Activated gamma-delta T cell treated with anti-CD3 and anti-CD28 coated beads, Interleukin-2, amount 50 U/mL, for 16 hours (primary cell): Measurements from ENCODE around the gene TADA2A.
"Not testable (repeated sequence)": the region's sequence is repeated elsewhere in the genome, so short reads cannot be mapped to it uniquely, and the experiment has no call there.

Experiments
- DNase-seq: peaks from one replicate; pipeline ENCODE4 v3.0.0-alpha.2; 2020; ENCODE audit warnings: low read depth

Gene TADA2A

DNA sequence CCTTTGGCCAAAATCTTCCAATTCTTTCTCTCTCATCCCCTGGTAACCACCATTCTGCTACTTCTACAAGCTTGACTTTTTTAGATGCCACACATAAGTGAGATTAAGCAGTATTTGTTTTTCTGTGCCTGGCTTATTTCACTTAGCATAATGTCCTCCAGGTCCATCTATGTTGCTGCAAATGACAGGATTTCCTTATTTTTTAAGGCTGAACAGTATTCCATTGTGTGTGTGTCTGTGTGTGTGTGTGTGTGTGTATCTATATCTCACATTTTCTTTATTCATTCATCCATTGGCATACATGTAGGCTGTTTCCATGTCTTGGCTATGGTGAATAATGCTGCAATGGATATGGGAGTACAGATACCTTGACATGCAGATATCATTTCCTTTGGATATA is 6.2 kb upstream of the TADA2A start:
- DNase-seq, result no peak

- DNase-seq, result not testable (repeated sequence)
Observed at GRCh38 chr17:37405522-37405921, 1.2 kb upstream of the TADA2A start.

- no peak for DNase-seq
Observed at GRCh38 chr17:37405955-37406634, 591 bp upstream of the TADA2A start.

GRCh38 chr17:37408145-37408479 is 1.4 kb downstream of the TADA2A start:
- DNase-seq, result not testable (repeated sequence)

DNA sequence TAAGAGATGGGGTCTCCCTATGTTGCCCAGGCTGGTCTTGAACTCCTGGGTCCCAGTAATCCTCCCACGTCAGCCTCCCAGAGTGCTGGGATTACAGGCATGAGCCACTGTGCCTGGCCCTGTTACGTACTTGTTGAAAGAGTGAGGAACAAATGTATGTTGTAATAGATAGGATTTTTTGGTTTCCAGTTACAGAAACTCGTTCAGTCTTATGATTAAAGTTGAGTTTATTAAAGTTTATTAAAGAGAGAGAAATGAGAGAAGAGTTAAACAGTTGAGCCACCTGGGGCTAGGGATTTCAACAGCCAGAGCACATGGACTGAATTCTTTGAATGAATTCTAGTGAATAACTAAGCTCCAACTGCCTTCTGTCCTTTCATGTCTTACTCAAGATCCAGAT is 3.7 kb downstream of the TADA2A start:
- no peak for DNase-seq

GRCh38 chr17:37413875-37414519 is 7.3 kb downstream of the TADA2A start:
- DNase-seq, result no peak

DNA sequence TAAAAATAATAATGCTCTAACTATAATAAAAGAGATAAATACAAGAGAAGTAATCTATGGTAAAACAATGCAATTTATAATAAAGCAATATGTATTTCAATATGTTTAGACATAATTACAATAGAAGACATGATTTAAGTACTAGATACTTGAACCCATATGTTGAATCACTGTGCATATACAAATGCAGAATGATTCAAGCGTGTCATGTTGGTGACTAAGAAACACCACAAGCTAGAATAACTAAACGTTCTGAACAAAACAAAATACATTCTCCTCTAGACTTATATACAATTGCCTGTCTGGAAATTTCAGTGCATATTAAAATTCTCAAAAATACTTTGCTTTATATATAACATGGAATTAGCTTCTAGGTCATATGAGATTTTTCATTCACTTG is 11.2 kb downstream of the TADA2A start:
- no peak for DNase-seq

DNA sequence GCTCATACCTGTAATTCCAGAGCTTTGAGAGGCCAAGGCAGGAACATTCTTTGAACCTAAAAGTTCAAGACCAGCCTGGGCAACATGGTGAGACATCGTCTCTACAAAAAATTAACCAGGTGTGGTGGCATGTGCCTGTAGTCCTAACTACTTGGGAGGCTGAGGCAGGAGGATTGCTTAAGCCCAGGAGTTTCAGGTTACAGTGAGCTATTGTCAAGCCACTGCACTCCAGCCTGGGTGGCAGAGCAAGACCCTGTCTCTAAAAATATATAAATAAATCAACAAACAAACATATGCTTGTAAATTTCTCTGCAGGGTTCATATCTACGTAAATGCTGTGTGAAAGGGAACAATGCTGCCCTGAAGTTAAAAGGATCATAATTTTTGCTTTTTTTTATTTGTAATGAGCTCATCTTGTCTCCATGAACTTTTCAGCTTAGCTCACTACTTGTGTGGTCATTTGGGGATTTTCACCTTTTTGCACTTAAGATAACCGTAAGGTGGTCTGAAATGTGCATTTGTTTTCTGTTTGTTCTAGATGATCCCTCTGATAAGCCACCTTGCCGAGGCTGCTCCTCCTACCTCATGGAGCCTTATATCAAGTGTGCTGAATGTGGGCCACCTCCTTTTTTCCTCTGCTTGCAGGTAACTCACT is 16.4 kb downstream of the TADA2A start:
- no peak for DNase-seq

DNA sequence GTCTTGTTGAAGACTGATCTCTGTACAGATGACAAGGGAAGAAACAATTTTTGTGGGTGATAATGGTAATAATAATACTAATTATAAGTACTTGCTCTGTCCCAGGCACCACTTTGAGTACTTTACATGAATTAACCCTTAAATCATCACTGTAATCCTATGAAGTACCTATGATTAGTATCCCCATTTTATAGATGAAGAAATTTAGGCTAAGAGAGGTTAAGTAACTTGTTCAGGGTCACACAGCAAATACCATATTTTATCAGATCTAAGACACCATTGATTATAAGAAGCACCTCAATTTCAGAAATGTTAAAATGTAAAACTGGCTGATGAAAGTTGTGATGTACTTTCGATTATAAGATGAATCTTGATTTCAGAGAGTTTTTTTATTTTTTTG is 18.6 kb downstream of the TADA2A start:
- DNase-seq, result no peak

DNA sequence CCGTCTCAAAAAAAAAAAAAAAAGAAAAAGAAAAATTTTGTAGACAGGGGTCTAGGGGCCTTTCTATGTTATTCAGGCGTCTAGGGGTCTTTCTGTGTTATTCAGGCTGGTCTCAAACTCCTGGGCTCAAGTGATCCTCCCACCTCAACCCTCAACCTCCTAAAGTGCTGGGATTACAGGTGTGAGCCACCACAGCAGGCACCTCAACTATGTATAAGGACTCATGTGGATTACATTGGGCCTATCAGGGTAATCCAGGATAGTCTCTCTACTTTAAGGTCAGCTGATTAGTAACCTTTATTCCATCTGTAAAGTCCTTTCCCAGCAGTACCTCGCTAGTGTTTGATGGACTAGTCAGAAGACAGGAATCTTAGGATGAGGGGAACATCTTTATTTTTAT is 22.4 kb downstream of the TADA2A start:
- no peak for DNase-seq

GRCh38 chr17:37429453-37429852 is 22.8 kb downstream of the TADA2A start:
- DNase-seq, result no peak

GRCh38 chr17:37430051-37430627 is 23.5 kb downstream of the TADA2A start:
- no peak for DNase-seq

DNA sequence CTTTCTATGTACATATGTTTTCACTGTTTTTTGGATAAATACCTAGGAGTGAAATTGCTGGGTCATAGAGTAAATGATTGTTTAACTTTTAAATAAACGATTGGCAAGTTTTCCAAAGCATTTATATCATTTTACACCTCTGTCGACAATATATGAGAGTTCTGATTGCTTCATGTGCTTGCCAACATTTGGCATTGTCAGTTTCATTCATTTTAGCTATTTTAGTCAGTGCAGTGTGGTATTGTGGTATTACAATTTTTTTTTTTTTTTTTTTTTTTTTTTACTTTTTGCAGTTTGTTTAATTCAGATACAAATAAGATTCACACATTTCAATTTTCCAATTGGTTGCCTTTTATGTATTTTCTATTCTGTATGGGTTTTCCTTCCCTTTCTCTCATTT is 26.0 kb downstream of the TADA2A start:
- no peak for DNase-seq

DNA sequence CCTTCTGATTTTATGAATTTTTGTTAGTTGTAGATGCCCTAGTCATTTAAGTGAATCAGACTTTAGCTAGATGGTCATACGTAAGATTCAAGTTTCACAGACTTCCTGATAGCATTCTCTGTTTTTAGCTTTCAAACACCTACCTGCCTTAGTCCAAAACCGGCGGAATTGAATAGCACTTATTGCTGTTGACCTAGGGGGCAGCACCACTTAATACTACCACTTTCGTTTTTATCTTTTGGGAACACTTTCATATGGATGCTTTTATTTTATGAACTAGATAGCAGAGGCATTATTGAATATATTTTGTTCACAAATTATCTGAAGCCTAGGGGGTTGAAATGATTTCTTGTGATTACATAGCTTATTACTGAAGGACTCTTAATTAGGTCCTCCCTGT is 31.5 kb downstream of the TADA2A start:
- no peak for DNase-seq

GRCh38 chr17:37440424-37440823 is 33.7 kb downstream of the TADA2A start:
- DNase-seq, result no peak

DNA sequence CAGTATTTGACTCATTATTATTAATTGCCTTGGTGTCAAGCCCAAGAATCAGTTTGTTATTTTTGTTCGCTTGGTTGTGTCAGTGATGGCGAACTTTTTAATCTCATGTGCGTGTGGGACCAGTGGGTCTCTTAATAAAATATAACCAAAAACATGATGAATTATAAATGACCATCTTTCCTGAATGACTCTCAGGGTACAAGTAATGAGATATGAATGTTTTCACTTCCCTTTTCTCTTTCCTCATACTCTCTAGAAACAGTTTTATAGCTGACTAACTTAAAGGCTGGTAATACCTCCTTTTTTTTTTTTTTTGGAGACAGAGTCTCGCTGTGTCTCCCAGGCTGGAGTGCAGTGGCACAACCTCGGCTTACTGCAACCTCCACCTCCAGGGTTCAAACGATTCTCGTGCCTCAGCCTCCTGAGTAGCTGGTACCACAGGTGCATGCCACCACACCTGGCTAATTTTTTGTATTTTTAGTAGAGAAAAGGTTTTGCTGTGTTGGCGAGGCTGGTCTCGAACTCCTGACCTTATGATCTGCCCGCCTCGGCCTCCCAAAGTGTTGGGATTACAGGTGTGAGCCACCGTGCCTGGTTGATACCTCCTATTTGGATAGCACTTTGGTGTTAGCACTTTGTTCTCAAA is 34.8 kb downstream of the TADA2A start:
- DNase-seq, result not testable (repeated sequence)

DNA sequence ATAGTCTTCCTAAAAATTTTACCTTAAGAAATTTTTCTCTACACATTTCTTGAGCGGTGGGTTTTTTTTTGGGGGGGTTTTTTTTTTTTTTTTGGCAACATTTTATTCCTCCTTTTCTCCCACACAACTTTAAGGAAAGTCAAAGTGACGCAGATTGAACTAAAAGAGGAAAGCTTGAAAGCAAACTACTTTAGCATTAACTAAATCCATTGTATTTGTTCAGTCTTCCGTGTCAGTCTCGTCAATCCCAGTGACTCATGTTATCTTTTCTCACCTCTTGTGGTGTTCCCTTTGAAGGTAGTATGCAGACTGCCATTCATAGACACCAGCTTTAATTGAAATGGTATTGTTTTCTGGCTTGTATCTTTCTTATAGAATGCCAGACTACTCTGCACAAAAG is 39.3 kb downstream of the TADA2A start:
- no peak for DNase-seq

DNA sequence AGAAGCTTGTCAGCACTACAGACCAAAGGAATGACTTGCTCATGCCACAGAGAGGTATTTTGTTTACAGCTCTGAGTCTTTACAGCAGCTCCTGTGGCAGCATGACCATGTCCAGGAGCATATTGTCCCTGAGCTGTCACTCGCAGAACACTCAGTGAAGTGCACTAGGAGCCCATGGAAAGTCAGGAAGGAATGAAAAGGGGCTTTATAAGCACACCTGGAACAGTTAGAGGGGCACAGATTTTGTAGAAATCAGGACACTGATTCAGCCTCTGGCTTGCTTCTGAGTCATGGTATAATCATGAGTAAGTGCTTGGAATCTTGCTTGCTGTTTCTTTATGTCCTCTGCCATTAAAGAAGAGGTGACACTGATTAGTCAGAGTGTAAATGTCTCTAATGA is 41.0 kb downstream of the TADA2A start:
- no peak for DNase-seq

DNA sequence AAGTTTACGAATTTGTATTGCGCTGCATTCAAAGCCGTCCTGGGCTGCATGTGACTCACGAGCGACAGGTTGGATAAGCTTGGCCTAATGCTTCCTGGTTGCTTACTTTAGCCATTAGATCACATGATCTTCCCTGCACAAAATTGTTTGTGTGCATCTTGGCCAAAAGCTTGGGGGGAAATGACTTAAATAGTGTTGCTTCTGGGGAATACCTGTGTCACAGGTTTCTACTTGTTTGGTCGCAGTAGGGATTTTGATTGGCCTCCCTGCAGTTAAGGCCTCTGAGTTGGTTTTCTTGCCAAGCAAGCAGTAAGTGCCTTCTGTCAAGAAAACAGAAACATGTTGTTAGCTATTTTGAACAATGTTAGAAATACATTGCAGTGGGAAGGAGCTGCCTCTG is 43.4 kb downstream of the TADA2A start:
- no peak for DNase-seq

DNA sequence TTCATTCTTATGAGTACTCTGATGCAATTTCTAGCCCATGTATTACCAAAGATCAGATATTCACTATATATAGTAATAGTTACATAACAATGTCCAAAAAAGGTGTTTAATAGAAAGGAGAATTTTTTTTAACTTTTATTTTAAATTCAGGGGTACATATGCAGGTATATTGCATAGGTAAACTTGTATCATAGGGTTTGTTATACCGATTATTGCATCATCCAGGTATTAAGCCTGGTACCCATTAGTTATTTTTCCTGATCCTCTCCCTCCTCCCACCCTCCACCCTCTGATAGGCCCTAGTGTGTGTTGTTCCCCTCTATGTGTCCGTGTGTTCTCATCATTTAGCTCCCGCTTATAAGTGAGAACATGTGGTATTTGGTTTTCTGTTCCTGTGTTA is 51.1 kb downstream of the TADA2A start:
- not testable (repeated sequence) for DNase-seq

- DNase-seq, result no peak
Observed at GRCh38 chr17:37458805-37459204, 52.1 kb downstream of the TADA2A start.

DNA sequence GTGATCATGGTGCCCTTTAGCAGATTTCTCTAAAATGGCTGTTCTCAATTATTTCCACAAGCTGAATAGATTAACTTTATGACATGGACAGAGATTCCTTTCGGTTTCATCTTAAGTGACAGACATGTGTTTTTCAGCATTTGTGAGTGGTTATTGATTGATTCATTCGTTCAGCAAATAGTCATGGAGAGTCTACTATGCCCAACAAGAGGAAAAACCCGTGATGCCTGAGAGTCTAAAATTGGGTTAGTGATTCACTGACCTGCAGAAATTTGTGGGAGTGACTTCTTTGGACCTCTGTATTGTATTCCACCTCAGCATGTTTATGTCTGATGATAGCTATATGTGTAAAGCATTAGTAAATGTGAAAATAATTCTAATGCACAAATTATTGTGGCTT is 55.0 kb downstream of the TADA2A start:
- no peak for DNase-seq

GRCh38 chr17:37462492-37462891 is 55.8 kb downstream of the TADA2A start:
- DNase-seq, result no peak
